ENCODE measurements around the gene KDM4C.

- TF ChIP-seq EZH2 (IDR thresholded peaks at IDR 0.05; ENCODE audit: insufficient read depth, poor library complexity, severe bottlenecking) (no peak), EZH2phosphoT487 (IDR thresholded peaks at IDR 0.05; ENCODE audit: insufficient read depth, low read depth) (no peak)
Measured at GRCh38 chr9:6844267-6844666, 86.5 kb downstream of the KDM4C start.
